Keratinocyte (primary cell): ENCODE data around the gene TMUB1. TPM values are rescaled to one million over a fixed set of nuclear protein-coding genes. Genes with fewer than 3 reads are reported as not detected.
A peak's percentile ranks its signal among the peaks of the same experiment; 100 is the strongest.

Source experiments
- DNase-seq: peaks from one replicate; pipeline ENCODE4 v3.0.0-alpha.2; 2011; ENCODE audit warnings: low read depth, missing footprints, low spot score
- FAIRE-seq: peaks from 2 replicates; lab custom pipeline; 2011; peaks lifted over from hg19 to GRCh38; lab: Jason Lieb, UNC
- H2AFZ ChIP-seq: 2 replicates; pipeline ENCODE4 v1.6.0; 2012; ENCODE audit warnings: low read length, control low read depth, inconsistent platforms; ENCODE audit not compliant: control insufficient read depth
- H3K27ac ChIP-seq: 2 replicates; pipeline ENCODE4 v1.5.1; 2011; ENCODE audit warnings: low read length; ENCODE audit not compliant: control insufficient read depth, insufficient read depth
- H3K27me3 ChIP-seq: 3 replicates; pipeline ENCODE4 v1.6.0; 2011; ENCODE audit warnings: low read length; ENCODE audit not compliant: control insufficient read depth, insufficient read depth; ENCODE audit errors: extremely low read depth
- H3K36me3 ChIP-seq, 2 experiments: 2 replicates in 1 of 2; 3 replicates in 1 of 2; pipeline ENCODE4 v1.5.1; 2011; ENCODE audit warnings: low read length in 2 of 2, mild to moderate bottlenecking in 1 of 2; ENCODE audit not compliant: control insufficient read depth in 2 of 2, insufficient read depth in 2 of 2; ENCODE audit errors: extremely low read depth in 1 of 2
- H3K4me1 ChIP-seq: 3 replicates; pipeline ENCODE4 v1.5.1; 2011; ENCODE audit warnings: low read length; ENCODE audit not compliant: control insufficient read depth, insufficient read depth; ENCODE audit errors: extremely low read depth
- H3K4me2 ChIP-seq: 3 replicates; pipeline ENCODE4 v1.6.0; 2011; ENCODE audit warnings: low read depth, low read length; ENCODE audit not compliant: control insufficient read depth, insufficient read depth; ENCODE audit errors: extremely low read depth
- H3K4me3 ChIP-seq, 3 experiments: fragments of 200-600 bp in 1 of 3; sonication (generic) in 1 of 3; 2 replicates in 2 of 3; 3 replicates in 1 of 3; pipeline ENCODE4 v1.5.1; 2011 to 2016; ENCODE audit warnings: low read length in 3 of 3, mild to moderate bottlenecking in 3 of 3, control low read depth in 2 of 3, inconsistent platforms in 1 of 3, low read depth in 1 of 3, mixed read lengths in 1 of 3, mixed run types in 1 of 3, moderate library complexity in 1 of 3; ENCODE audit not compliant: control insufficient read depth in 2 of 3, insufficient read depth in 2 of 3; ENCODE audit errors: extremely low read depth in 1 of 3
- H3K79me2 ChIP-seq: 2 replicates; pipeline ENCODE4 v1.6.0; 2012; ENCODE audit warnings: low read length; ENCODE audit not compliant: control insufficient read depth, insufficient read depth
- H3K9ac ChIP-seq: 3 replicates; pipeline ENCODE4 v1.6.0; 2011; ENCODE audit warnings: low read length; ENCODE audit not compliant: control insufficient read depth, insufficient read depth; ENCODE audit errors: extremely low read depth
- H3K9me1 ChIP-seq: 3 replicates; pipeline ENCODE4 v1.6.0; 2011; ENCODE audit warnings: low read length; ENCODE audit not compliant: control insufficient read depth, insufficient read depth; ENCODE audit errors: extremely low read depth
- H3K9me3 ChIP-seq: 2 replicates; pipeline ENCODE4 v1.5.1; 2012; ENCODE audit warnings: low read depth, low read length; ENCODE audit not compliant: control insufficient read depth
- H4K20me1 ChIP-seq: 3 replicates; pipeline ENCODE4 v1.6.0; 2011; ENCODE audit warnings: low read length; ENCODE audit not compliant: control insufficient read depth, insufficient read depth; ENCODE audit errors: extremely low read depth
- EZH2 ChIP-seq: IDR thresholded peaks from one replicate; pipeline ENCODE4 v1.6.1; 2012; ENCODE audit warnings: inconsistent platforms, mild to moderate bottlenecking, low read length, moderate library complexity
- dilution Hi-C: fragments of 300-500 bp; cut with MboI; formaldehyde crosslinking; loops from one replicate; pipeline ENCODE4 v1.7.0; 2020; ENCODE audit warnings: low sequenced_read_pairs; ENCODE audit not compliant: extremely low pct_ligation_motif_present
- polyA plus RNA-seq, 5 experiments: library from polyadenylated mRNA; depleted of rRNA in 3 of 5; stranded (reverse) in 3 of 5; stranded (forward) in 1 of 5; unstranded in 1 of 5; fragments of >200 nt; gene quantifications; 1 replicate in 1 of 5; 2 replicates in 3 of 5; 3 replicates in 1 of 5; pipeline versions ENCODE4 v1.2.1 to v1.2.3, GENCODE V29; 2011 to 2012; ENCODE audit warnings: missing spikeins in 2 of 5, low read depth in 1 of 5, low replicate concordance in 1 of 5
- TF ChIP-seq, protein P1 (sequence below), 3 experiments: IDR thresholded peaks in 1 of 3; conservative IDR thresholded peaks in 1 of 3; optimal IDR thresholded peaks in 1 of 3; 2 replicates in 2 of 3; 3 replicates in 1 of 3; pipeline versions ENCODE3 to v1.5.1; 2011; ENCODE audit warnings: low read length in 3 of 3, mild to moderate bottlenecking in 3 of 3, moderate library complexity in 2 of 3, control low read depth in 1 of 3, inconsistent platforms in 1 of 3; ENCODE audit not compliant: insufficient read depth in 2 of 3; ENCODE audit errors: extremely low read depth in 1 of 3

Gene TMUB1
- polyA plus RNA-seq, 1 donor (not counting 4 experiments of a cell fraction or from before 2014, with no cell fraction given), result 12.2 TPM

DNA sequence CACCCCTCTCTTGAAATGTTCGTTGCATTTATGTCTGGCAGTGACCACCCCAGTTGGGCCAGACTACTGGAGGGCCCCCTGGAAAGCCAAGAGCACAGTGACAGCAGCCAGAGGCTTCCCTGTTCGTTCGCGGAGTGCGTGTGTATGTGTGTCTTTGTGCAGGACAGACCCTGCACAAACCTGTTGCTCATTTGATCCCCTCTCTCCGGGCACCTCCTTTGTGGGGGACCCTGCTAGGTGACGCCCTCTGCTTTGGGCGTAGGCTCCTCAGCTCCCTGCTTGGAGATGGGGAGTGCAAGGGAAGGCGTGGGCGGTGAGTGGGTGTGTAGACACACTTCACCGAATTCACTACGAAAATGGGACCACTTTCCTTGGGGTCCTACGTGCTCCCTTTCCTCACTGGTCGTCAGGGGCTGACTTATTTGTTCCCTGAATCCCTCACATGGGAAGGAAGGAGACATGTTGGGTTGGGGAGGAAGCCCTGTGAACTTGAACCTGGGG is 41.7 kb upstream of the TMUB1 start:
- no peaks in the 10 kb centered on the region for H3K27me3 ChIP-seq
- no peak for DNase-seq
- H3K79me2 ChIP-seq, result peaks cover 23% of the 10 kb centered on the region
- peaks cover 43 to 46% of the 10 kb centered on the region in 2 experiments for H3K36me3 ChIP-seq
- H3K9me1 ChIP-seq, result peaks cover 2% of the 10 kb centered on the region
- H3K4me2 ChIP-seq, result peak overlapping the region; percentile 66
- no peak overlapping the region for H3K9ac ChIP-seq
- dilution Hi-C loops, result no loop called here
- H3K4me1 ChIP-seq, result peaks cover 18% of the 10 kb centered on the region
- no peak overlapping the region for H3K27ac ChIP-seq
- no peak for FAIRE-seq
- H3K4me3 ChIP-seq, result no peak overlapping the region
- H4K20me1 ChIP-seq, result peaks cover 24% of the 10 kb centered on the region
- no peaks in the 10 kb centered on the region for H3K9me3 ChIP-seq
- no peak overlapping the region for H2AFZ ChIP-seq
- TF ChIP-seq, protein P1, sequence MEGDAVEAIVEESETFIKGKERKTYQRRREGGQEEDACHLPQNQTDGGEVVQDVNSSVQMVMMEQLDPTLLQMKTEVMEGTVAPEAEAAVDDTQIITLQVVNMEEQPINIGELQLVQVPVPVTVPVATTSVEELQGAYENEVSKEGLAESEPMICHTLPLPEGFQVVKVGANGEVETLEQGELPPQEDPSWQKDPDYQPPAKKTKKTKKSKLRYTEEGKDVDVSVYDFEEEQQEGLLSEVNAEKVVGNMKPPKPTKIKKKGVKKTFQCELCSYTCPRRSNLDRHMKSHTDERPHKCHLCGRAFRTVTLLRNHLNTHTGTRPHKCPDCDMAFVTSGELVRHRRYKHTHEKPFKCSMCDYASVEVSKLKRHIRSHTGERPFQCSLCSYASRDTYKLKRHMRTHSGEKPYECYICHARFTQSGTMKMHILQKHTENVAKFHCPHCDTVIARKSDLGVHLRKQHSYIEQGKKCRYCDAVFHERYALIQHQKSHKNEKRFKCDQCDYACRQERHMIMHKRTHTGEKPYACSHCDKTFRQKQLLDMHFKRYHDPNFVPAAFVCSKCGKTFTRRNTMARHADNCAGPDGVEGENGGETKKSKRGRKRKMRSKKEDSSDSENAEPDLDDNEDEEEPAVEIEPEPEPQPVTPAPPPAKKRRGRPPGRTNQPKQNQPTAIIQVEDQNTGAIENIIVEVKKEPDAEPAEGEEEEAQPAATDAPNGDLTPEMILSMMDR (optimal IDR thresholded peaks at IDR 0.05 in 1 of 3, IDR thresholded peaks at IDR 0.05 in 1 of 3, conservative IDR thresholded peaks at IDR 0.05 in 1 of 3; ENCODE audit: extremely low read depth in 1 of 3, insufficient read depth in 2 of 3, low read length in 3 of 3), result no peak
- no peak for TF ChIP-seq EZH2

GRCh38 chr7:151124481-151124880 is 41.2 kb upstream of the TMUB1 start:
- Histone ChIP-seq H4K20me1 (peaks cover 24% of the 10 kb centered on the region), H3K9ac (no peak overlapping the region)
- no peak for DNase-seq

More at GRCh38 chr7:151124481-151124880, 41.2 kb upstream of the TMUB1 start:
- Histone ChIP-seq H3K79me2 (peaks cover 25% of the 10 kb centered on the region), H3K9me3 (no peaks in the 10 kb centered on the region), H3K36me3 (peaks cover 41 to 46% of the 10 kb centered on the region in 2 experiments), H3K4me3 (no peak overlapping the region), H3K9me1 (peaks cover 2% of the 10 kb centered on the region), H3K27me3 (no peaks in the 10 kb centered on the region), H3K4me1 (peaks cover 18% of the 10 kb centered on the region), H3K27ac (no peak overlapping the region), H3K4me2 (no peak overlapping the region), H2AFZ (no peak overlapping the region)
- TF ChIP-seq EZH2, result no peak
- dilution Hi-C loops, result no loop called here
- FAIRE-seq, result no peak
